ENCODE measurements around the gene SORCS2.

SORCS2 gene

GRCh38 chr4:7422151-7422897, 230.0 kb downstream of the SORCS2 start:
- H3K4me3 ChIP-seq (ENCODE audit: low read depth, low read length), result no peak overlapping the region
- no peak for TF ChIP-seq CTCF (IDR thresholded peaks at IDR 0.05; ENCODE audit: low read depth, low read length)

- no peak for TF ChIP-seq CTCF (IDR thresholded peaks at IDR 0.05; ENCODE audit: low read depth, low read length)
- H3K4me3 ChIP-seq (ENCODE audit: low read depth, low read length), result no peak overlapping the region
Observed at GRCh38 chr4:7422898-7423180, 230.5 kb downstream of the SORCS2 start.

GRCh38 chr4:7423391-7423790, 231.1 kb downstream of the SORCS2 start:
- no peak overlapping the region for H3K4me3 ChIP-seq (ENCODE audit: low read depth, low read length)
- TF ChIP-seq CTCF (IDR thresholded peaks at IDR 0.05; ENCODE audit: low read depth, low read length), result no peak

- TF ChIP-seq CTCF (IDR thresholded peaks at IDR 0.05; ENCODE audit: low read depth, low read length), result no peak
- H3K4me3 ChIP-seq (ENCODE audit: low read depth, low read length), result no peak overlapping the region
Observed at GRCh38 chr4:7423801-7424552, 231.6 kb downstream of the SORCS2 start.

- no peak for TF ChIP-seq CTCF (IDR thresholded peaks at IDR 0.05; ENCODE audit: low read depth, low read length)
Observed at GRCh38 chr4:7424553-7425111, 232.3 kb downstream of the SORCS2 start.

GRCh38 chr4:7425124-7425523, 232.8 kb downstream of the SORCS2 start:
- H3K4me3 ChIP-seq (ENCODE audit: low read depth, low read length), result peak overlapping the region; percentile 27; the same call in 1 of the 2 replicates
- TF ChIP-seq CTCF (IDR thresholded peaks at IDR 0.05; ENCODE audit: low read depth, low read length), result no peak

More at GRCh38 chr4:7424553-7425111, 232.3 kb downstream of the SORCS2 start:
- no peak overlapping the region; the same call in 1 of the 2 replicates for H3K4me3 ChIP-seq (ENCODE audit: low read depth, low read length)

All from WI38 (cell line).